PC-9 (cell line): ENCODE results near the gene DUSP9. TPM values are rescaled to one million over a fixed set of nuclear protein-coding genes. Genes with fewer than 3 reads are reported as not detected.

Source experiments
- BruUV-seq: library from RNA; stranded (reverse); fragments of 400-500 nt; replicated peaks from 2 replicates; lab custom pipeline; 2021; lab: Mats Ljungman, UMichigan
- CTCF ChIA-PET: fragments of 300-600 bp; sonication (Branson Sonifier 250); formaldehyde crosslinking; loops from one replicate; lab custom pipeline; 2022; ENCODE audit warnings: antibody characterized with exemption; lab: Charles Lee
- POLR2A ChIA-PET: fragments of 300-600 bp; sonication (Branson Sonifier 250); formaldehyde crosslinking; loops from one replicate; lab custom pipeline; 2022; ENCODE audit warnings: antibody characterized with exemption; ENCODE audit not compliant: unreplicated experiment; lab: Charles Lee
- DNase-seq, 2 experiments: peaks; one replicate each; pipeline versions ENCODE4 v3.0.0 to v3.0.0-alpha.2; 2015 to 2022; ENCODE audit warnings: mixed read lengths in 1 of 2
- H2AFZ ChIP-seq: fragments of 200-600 bp; sonication (generic); 2 replicates; pipeline ENCODE4 v1.8.1; 2017; ENCODE audit warnings: antibody characterized with exemption
- H3F3A ChIP-seq: fragments of 200-600 bp; sonication (generic); 2 replicates; pipeline ENCODE4 v1.8.1; 2017; ENCODE audit warnings: antibody characterized with exemption, mild to moderate bottlenecking, low read depth; ENCODE audit not compliant: insufficient read depth
- H3K27ac ChIP-seq: fragments of 200-600 bp; sonication (generic); 2 replicates; pipeline ENCODE4 v1.6.1; 2016; ENCODE audit warnings: mixed run types
- H3K27me3 ChIP-seq: fragments of 200-600 bp; sonication (generic); 2 replicates; pipeline ENCODE4 v1.6.1; 2016; ENCODE audit warnings: low read depth, mixed run types; ENCODE audit not compliant: insufficient read depth
- H3K36me3 ChIP-seq: fragments of 200-600 bp; sonication (generic); 2 replicates; pipeline ENCODE4 v1.6.1; 2016; ENCODE audit warnings: low read depth, mixed run types
- H3K4me1 ChIP-seq: fragments of 200-600 bp; sonication (generic); replicated peaks from 2 replicates; pipeline ENCODE4 v1.6.1; 2016; ENCODE audit warnings: mixed run types; ENCODE audit not compliant: insufficient read depth
- H3K4me2 ChIP-seq: fragments of 200-600 bp; sonication (generic); 2 replicates; pipeline ENCODE4 v1.6.1; 2017; ENCODE audit warnings: mixed run types
- H3K4me3 ChIP-seq: fragments of 200-600 bp; sonication (generic); 2 replicates; pipeline ENCODE4 v1.6.1; 2016; ENCODE audit warnings: mixed run types
- H3K79me2 ChIP-seq: fragments of 200-600 bp; sonication (generic); 2 replicates; pipeline ENCODE4 v1.6.1; 2017; ENCODE audit warnings: low read depth, mixed run types
- H3K9me2 ChIP-seq: fragments of 200-600 bp; sonication (generic); 2 replicates; pipeline ENCODE4 v1.8.1; 2017; ENCODE audit warnings: mild to moderate bottlenecking; ENCODE audit not compliant: insufficient read depth
- H3K9me3 ChIP-seq: fragments of 200-600 bp; sonication (generic); 2 replicates; pipeline ENCODE4 v1.8.1; 2016; ENCODE audit warnings: low read depth; ENCODE audit not compliant: insufficient read depth
- H4K20me1 ChIP-seq: fragments of 200-600 bp; sonication (generic); 2 replicates; pipeline ENCODE4 v1.8.1; 2017; ENCODE audit not compliant: insufficient read depth
- CTCF ChIP-seq: fragments of 200-600 bp; sonication (generic); conservative IDR thresholded peaks from 2 replicates; pipeline ENCODE4 v1.6.1; 2017; ENCODE audit warnings: mixed run types, antibody characterized with exemption, mild to moderate bottlenecking, moderate library complexity
- EZH2 ChIP-seq: fragments of 200-600 bp; sonication (generic); IDR thresholded peaks from 2 replicates; pipeline ENCODE4 v1.8.0; 2017; ENCODE audit warnings: antibody characterized with exemption, low read depth
- intact Hi-C: fragments of 100-400 bp; cut with micrococcal nuclease; formaldehyde crosslinking; loops from one replicate; pipeline ENCODE4 v1.10.0; 2022; ENCODE audit not compliant: unreplicated experiment
- total RNA-seq: library from RNA; stranded (reverse); gene quantifications from 2 replicates; pipeline ENCODE4 v1.2.3, GENCODE V29; 2021

The DUSP9 gene
- total RNA-seq, 1 experiment from 2014 or later = 1.3 TPM

GRCh38 chrX:153638041-153638371 is 9.0 kb upstream of the DUSP9 start:
- Histone ChIP-seq H3K4me1 (no peaks in the 10 kb centered on the region), H3K36me3 (no peaks in the 10 kb centered on the region), H3K9me2 (no peaks in the 10 kb centered on the region), H3F3A (no peaks in the 10 kb centered on the region), H3K27ac (no peak overlapping the region), H4K20me1 (no peaks in the 10 kb centered on the region), H3K79me2 (no peaks in the 10 kb centered on the region), H3K27me3 (peaks cover 47% of the 10 kb centered on the region), H3K4me2 (no peak overlapping the region), H3K9me3 (no peaks in the 10 kb centered on the region), H2AFZ (no peak overlapping the region), H3K4me3 (no peak overlapping the region)
- ChIA-PET POLR2A (no interaction called here), CTCF (no interaction called here)
- no TSS peak for BruUV-seq
- no peak for TF ChIP-seq EZH2
- no peak for TF ChIP-seq CTCF
- intact Hi-C loops = no loop called here
- no peak for DNase-seq

GRCh38 chrX:153638436-153639176 is 8.4 kb upstream of the DUSP9 start:
- Histone ChIP-seq H3F3A (no peaks in the 10 kb centered on the region), H3K4me3 (no peak overlapping the region), H2AFZ (no peak overlapping the region), H3K9me3 (no peaks in the 10 kb centered on the region), H3K36me3 (no peaks in the 10 kb centered on the region), H3K4me1 (no peaks in the 10 kb centered on the region), H3K79me2 (no peaks in the 10 kb centered on the region), H3K27me3 (peaks cover 46% of the 10 kb centered on the region), H3K4me2 (no peak overlapping the region), H4K20me1 (no peaks in the 10 kb centered on the region), H3K9me2 (no peaks in the 10 kb centered on the region), H3K27ac (no peak overlapping the region)
- POLR2A ChIA-PET = interaction anchor here (0.6 kb wide), 1 partner anchor 14 kb away, joined by 6 read pairs; no protein-coding TSS in a partner anchor
- CTCF ChIA-PET = no interaction called here
- intact Hi-C loops = no loop called here
- no peak for DNase-seq
- no peak for TF ChIP-seq CTCF
- no TSS peak for BruUV-seq

- no peaks in the 10 kb centered on the region for H4K20me1 ChIP-seq
- no peaks in the 10 kb centered on the region for H3K9me3 ChIP-seq
- intact Hi-C loops = no loop called here
- no peaks in the 10 kb centered on the region for H3K79me2 ChIP-seq
- CTCF ChIA-PET = no interaction called here
- no peak for DNase-seq
- H2AFZ ChIP-seq = no peak overlapping the region
- H3K9me2 ChIP-seq = no peaks in the 10 kb centered on the region
- no peak overlapping the region for H3K4me2 ChIP-seq
- H3K36me3 ChIP-seq = no peaks in the 10 kb centered on the region
- H3F3A ChIP-seq = no peaks in the 10 kb centered on the region
- BruUV-seq = no TSS peak
- POLR2A ChIA-PET = interaction anchor here (0.6 kb wide), 1 partner anchor 13 kb away, joined by 6 read pairs; no protein-coding TSS in a partner anchor
- H3K4me1 ChIP-seq = no peaks in the 10 kb centered on the region
- no peak for TF ChIP-seq EZH2
- no peak for TF ChIP-seq CTCF
- no peak overlapping the region for H3K4me3 ChIP-seq
- no peak overlapping the region for H3K27ac ChIP-seq
- H3K27me3 ChIP-seq = peaks cover 38% of the 10 kb centered on the region
These were observed 7.6 kb upstream of the DUSP9 start for GRCh38 chrX:153639177-153640044.
